K562 (cell line): ENCODE data around the gene C10orf71. TPM values are rescaled to one million over a fixed set of nuclear protein-coding genes. Genes with fewer than 3 reads are reported as not detected.

Experiments
- ETV6 ChIP-seq, 3 experiments: fragments of 150-350 bp in 1 of 3; sonication (generic) in 1 of 3; formaldehyde crosslinking in 1 of 3; IDR thresholded peaks; 2 replicates each; pipeline versions ENCODE4 v1.6.1 to v1.8.0; 2014 to 2022; ENCODE audit warnings: borderline replicate concordance in 2 of 3, low read depth in 2 of 3, antibody characterized with exemption in 1 of 3, low read length in 1 of 3, mild to moderate bottlenecking in 1 of 3, missing genetic modification reagents in 1 of 3
- ILK ChIP-seq: fragments of 450-650 bp; IDR thresholded peaks from 2 replicates; pipeline ENCODE4 v1.6.1; 2016; ENCODE audit warnings: missing genetic modification characterization, low read depth, mild to moderate bottlenecking, missing compliant biosample characterization, moderate library complexity, borderline replicate concordance
- SPI1 ChIP-seq: IDR thresholded peaks from 2 replicates; pipeline ENCODE4 v1.6.1; 2011; ENCODE audit warnings: low read depth, low read length, control low read depth, borderline replicate concordance
- SUPT5H ChIP-seq: fragments of 450-650 bp; IDR thresholded peaks from 2 replicates; pipeline ENCODE4 v1.6.1; 2016
- ZFX ChIP-seq: sonication (generic); formaldehyde crosslinking; IDR thresholded peaks from 2 replicates; pipeline ENCODE4 v1.8.0; 2022; ENCODE audit warnings: mild to moderate bottlenecking, missing genetic modification reagents, moderate library complexity
- ZNF217 ChIP-seq: sonication (generic); formaldehyde crosslinking; IDR thresholded peaks from 2 replicates; pipeline ENCODE4 v1.8.0; 2022; ENCODE audit warnings: mild to moderate bottlenecking, missing genetic modification reagents
- ZNF445 ChIP-seq: fragments of 250-450 bp; sonication (Bioruptor Pico); IDR thresholded peaks from 2 replicates; pipeline ENCODE4 v1.4.0; 2020; ENCODE audit warnings: low read depth, mild to moderate bottlenecking, moderate library complexity
- polyA plus RNA-seq, 8 experiments: library from polyadenylated mRNA; depleted of rRNA in 4 of 8; stranded (reverse) in 5 of 8; unstranded in 3 of 8; fragments of >200 nt; fragmentation: Nextera tagmentation in 2 of 8; fragmentation: Illumina TruSeq in 1 of 8; extraction: Ambion mirVana in 2 of 8; extraction: Trizol in 1 of 8; gene quantifications; 2 replicates each; pipeline versions ENCODE4 v1.2.1 to v1.2.3, GENCODE V29; 2011 to 2014; ENCODE audit warnings: inconsistent platforms in 1 of 8, missing spikeins in 1 of 8
- total RNA-seq, 7 experiments: library from RNA; depleted of rRNA in 6 of 7; stranded (reverse); fragments of >200 nt in 6 of 7; fragmentation: Illumina TruSeq in 2 of 7; extraction: Trizol in 2 of 7; gene quantifications; 2 replicates each; pipeline versions ENCODE4 v1.2.1 to v1.2.3, GENCODE V29; 2011 to 2021; ENCODE audit warnings: low replicate concordance in 1 of 7
- TF ChIP-seq, protein P1 (sequence below): fragments of 250-450 bp; sonication (Bioruptor Pico); IDR thresholded peaks from 2 replicates; pipeline ENCODE4 v1.5.0; 2021
- TF ChIP-seq, protein P2 (sequence below): sonication (generic); formaldehyde crosslinking; IDR thresholded peaks from 2 replicates; pipeline ENCODE4 v1.5.0; 2020; ENCODE audit warnings: missing genetic modification reagents
- TF ChIP-seq, protein P3 (sequence below), 2 experiments: fragments of 450-650 bp in 1 of 2; IDR thresholded peaks; 2 replicates each; pipeline ENCODE4 v1.6.1; 2011 to 2017; ENCODE audit warnings: low read depth in 2 of 2, antibody characterized with exemption in 1 of 2, borderline replicate concordance in 1 of 2, low read length in 1 of 2, mild to moderate bottlenecking in 1 of 2, mixed read lengths in 1 of 2; ENCODE audit not compliant: control insufficient read depth in 1 of 2
- TF ChIP-seq, protein P4 (sequence below): sonication (generic); formaldehyde crosslinking; IDR thresholded peaks from 2 replicates; pipeline ENCODE4 v1.8.0; 2022; ENCODE audit warnings: missing genetic modification reagents, mild to moderate bottlenecking, borderline replicate concordance
- TF ChIP-seq, protein P5 (sequence below): sonication (generic); IDR thresholded peaks from 2 replicates; pipeline ENCODE4 v1.6.1; 2016

The C10orf71 gene
- total and polyA plus RNA-seq, 9 of the 15 experiments (the other 6 are each of a cell fraction or from before 2014, with no cell fraction given) = 0.06 to 4.5 (median 1.3) TPM

DNA sequence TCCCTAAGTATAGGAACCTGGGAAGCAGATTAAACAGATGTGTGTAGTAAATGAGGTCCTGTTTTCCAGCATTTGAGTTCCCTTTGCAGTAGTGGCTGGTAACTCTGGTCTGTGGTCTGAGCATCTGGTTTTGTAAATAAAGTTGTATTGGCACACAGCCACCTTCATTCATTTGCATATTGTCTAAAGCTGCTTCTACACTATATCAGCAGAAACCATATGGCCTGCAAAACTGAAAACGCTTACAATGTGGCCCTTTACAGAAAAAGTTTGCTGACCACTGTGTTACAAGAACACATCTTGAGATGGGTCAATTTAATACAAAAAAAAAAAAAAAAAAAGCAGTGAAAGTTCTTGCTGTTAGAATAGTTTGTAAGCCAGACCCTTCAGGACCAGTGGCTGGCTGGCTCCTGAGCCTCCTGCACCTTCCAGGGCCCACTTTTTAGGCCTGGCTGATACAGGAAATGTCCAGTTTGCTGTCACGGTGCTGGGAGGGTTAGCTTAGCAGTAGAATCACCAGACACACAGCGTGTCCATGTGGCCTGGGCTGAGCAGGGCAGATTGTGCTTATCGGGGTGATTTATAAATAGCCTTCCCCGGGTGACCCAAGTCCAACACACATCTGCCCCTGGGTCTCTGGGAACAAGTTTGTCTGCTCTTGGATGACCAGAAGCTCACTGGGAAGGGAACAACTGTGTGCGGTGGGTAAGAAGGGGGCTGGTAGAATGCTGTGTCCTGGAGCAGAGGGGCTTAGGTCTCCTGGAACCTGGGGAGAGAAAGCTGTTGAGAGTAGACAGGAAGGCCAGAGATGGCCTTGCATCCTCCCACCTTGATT is 1.4 kb downstream of the C10orf71 start (continued):
- peak in 1 of 2 experiments; percentile 27; a peak in 1 of 4 replicates for TF ChIP-seq ETV6 (IDR thresholded peaks at IDR 0.05; ENCODE audit: borderline replicate concordance in 1 of 2, low read depth in 2 of 2, low read length in 1 of 2)
- TF ChIP-seq ETV6 (CRISPR knock-in tag; IDR thresholded peaks at IDR 0.05; ENCODE audit: borderline replicate concordance) = no peak
- TF ChIP-seq, protein P1, sequence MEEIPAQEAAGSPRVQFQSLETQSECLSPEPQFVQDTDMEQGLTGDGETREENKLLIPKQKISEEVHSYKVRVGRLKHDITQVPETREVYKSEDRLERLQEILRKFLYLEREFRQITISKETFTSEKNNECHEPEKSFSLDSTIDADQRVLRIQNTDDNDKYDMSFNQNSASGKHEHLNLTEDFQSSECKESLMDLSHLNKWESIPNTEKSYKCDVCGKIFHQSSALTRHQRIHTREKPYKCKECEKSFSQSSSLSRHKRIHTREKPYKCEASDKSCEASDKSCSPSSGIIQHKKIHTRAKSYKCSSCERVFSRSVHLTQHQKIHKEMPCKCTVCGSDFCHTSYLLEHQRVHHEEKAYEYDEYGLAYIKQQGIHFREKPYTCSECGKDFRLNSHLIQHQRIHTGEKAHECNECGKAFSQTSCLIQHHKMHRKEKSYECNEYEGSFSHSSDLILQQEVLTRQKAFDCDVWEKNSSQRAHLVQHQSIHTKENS (CRISPR knock-in tag) = no peak
- no peak for TF ChIP-seq ZNF445 (CRISPR knock-in tag)
- TF ChIP-seq, protein P2, sequence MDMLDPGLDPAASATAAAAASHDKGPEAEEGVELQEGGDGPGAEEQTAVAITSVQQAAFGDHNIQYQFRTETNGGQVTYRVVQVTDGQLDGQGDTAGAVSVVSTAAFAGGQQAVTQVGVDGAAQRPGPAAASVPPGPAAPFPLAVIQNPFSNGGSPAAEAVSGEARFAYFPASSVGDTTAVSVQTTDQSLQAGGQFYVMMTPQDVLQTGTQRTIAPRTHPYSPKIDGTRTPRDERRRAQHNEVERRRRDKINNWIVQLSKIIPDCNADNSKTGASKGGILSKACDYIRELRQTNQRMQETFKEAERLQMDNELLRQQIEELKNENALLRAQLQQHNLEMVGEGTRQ (CRISPR knock-in tag) = 0 out of 2 replicates have a peak, but pooled peaks have one; percentile 6
- TF ChIP-seq SPI1 = peak; percentile 46; the same call in 1 of the 2 replicates
- TF ChIP-seq, protein P3, sequence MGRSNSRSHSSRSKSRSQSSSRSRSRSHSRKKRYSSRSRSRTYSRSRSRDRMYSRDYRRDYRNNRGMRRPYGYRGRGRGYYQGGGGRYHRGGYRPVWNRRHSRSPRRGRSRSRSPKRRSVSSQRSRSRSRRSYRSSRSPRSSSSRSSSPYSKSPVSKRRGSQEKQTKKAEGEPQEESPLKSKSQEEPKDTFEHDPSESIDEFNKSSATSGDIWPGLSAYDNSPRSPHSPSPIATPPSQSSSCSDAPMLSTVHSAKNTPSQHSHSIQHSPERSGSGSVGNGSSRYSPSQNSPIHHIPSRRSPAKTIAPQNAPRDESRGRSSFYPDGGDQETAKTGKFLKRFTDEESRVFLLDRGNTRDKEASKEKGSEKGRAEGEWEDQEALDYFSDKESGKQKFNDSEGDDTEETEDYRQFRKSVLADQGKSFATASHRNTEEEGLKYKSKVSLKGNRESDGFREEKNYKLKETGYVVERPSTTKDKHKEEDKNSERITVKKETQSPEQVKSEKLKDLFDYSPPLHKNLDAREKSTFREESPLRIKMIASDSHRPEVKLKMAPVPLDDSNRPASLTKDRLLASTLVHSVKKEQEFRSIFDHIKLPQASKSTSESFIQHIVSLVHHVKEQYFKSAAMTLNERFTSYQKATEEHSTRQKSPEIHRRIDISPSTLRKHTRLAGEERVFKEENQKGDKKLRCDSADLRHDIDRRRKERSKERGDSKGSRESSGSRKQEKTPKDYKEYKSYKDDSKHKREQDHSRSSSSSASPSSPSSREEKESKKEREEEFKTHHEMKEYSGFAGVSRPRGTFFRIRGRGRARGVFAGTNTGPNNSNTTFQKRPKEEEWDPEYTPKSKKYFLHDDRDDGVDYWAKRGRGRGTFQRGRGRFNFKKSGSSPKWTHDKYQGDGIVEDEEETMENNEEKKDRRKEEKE (IDR thresholded peaks at IDR 0.05; ENCODE audit: borderline replicate concordance in 1 of 2, control insufficient read depth in 1 of 2, low read depth in 2 of 2, low read length in 1 of 2) = 0 out of 4 replicates have a peak, but pooled peaks of 1 of the 2 experiments have one; percentile 48
- TF ChIP-seq ZNF217 (CRISPR knock-in tag) = no peak
- peak; percentile 84 for TF ChIP-seq ZFX (CRISPR knock-in tag)
- TF ChIP-seq, protein P4, sequence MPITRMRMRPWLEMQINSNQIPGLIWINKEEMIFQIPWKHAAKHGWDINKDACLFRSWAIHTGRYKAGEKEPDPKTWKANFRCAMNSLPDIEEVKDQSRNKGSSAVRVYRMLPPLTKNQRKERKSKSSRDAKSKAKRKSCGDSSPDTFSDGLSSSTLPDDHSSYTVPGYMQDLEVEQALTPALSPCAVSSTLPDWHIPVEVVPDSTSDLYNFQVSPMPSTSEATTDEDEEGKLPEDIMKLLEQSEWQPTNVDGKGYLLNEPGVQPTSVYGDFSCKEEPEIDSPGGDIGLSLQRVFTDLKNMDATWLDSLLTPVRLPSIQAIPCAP = no peak
- TF ChIP-seq ILK = no peak
- TF ChIP-seq SUPT5H = peak; percentile 31; the same call in 1 of the 2 replicates
- TF ChIP-seq, protein P5, sequence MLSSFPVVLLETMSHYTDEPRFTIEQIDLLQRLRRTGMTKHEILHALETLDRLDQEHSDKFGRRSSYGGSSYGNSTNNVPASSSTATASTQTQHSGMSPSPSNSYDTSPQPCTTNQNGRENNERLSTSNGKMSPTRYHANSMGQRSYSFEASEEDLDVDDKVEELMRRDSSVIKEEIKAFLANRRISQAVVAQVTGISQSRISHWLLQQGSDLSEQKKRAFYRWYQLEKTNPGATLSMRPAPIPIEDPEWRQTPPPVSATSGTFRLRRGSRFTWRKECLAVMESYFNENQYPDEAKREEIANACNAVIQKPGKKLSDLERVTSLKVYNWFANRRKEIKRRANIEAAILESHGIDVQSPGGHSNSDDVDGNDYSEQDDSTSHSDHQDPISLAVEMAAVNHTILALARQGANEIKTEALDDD = peak; percentile 66; the same call in 1 of the 2 replicates
